GM12878 (cell line): ENCODE results near the gene COL9A3. TPM values are rescaled to one million over a fixed set of nuclear protein-coding genes. Genes with fewer than 3 reads are reported as not detected.
A peak's percentile ranks its signal among the peaks of the same experiment; 100 is the strongest.

Experiments used
- ATAC-seq: fragments of 200-7000 bp; cut with Tn5 transposase; 3 replicates; pipeline ENCODE4 v1.9.1; 2020; ENCODE audit warnings: mild to moderate bottlenecking, moderate library complexity
- BruUV-seq: library from RNA; stranded (reverse); fragments of 400-500 nt; replicated peaks from 2 replicates; lab custom pipeline; 2021; lab: Mats Ljungman, UMichigan
- CTCF ChIA-PET: fragments of 300-600 bp; sonication (Branson Sonifier 250); formaldehyde crosslinking; extraction: SDS; loops from one replicate; lab custom pipeline; 2021; ENCODE audit warnings: inconsistent platforms; lab: Yijun Ruan, JAX
- POLR2A ChIA-PET: fragments of 350-600 bp; formaldehyde crosslinking; extraction: SDS; loops from one replicate; lab custom pipeline; 2021; ENCODE audit warnings: inconsistent platforms; lab: Charles Lee
- RAD21 ChIA-PET: fragments of 300-600 bp; sonication (Branson Sonifier 250); formaldehyde crosslinking; loops from one replicate; lab custom pipeline; 2023; ENCODE audit warnings: antibody characterized with exemption; ENCODE audit not compliant: unreplicated experiment; lab: Charles Lee
- SMC1A ChIA-PET: fragments of 300-600 bp; sonication (Branson Sonifier 250); formaldehyde crosslinking; loops from one replicate; lab custom pipeline; 2023; ENCODE audit not compliant: unreplicated experiment, uncharacterized antibody; lab: Charles Lee
- DNase-seq: peaks from one replicate; pipeline ENCODE4 v3.0.0-alpha.2; 2011; ENCODE audit warnings: low read depth, low spot score
- FAIRE-seq: peaks from 3 replicates; lab custom pipeline; 2011; peaks lifted over from hg19 to GRCh38; lab: Jason Lieb, UNC
- H2AFZ ChIP-seq: 2 replicates; pipeline ENCODE4 v1.6.0; 2011; ENCODE audit warnings: low read depth, low read length, control low read depth; ENCODE audit not compliant: control insufficient read depth
- H3K27ac ChIP-seq: 2 replicates; pipeline ENCODE4 v1.5.1; 2011; ENCODE audit warnings: control low read depth; ENCODE audit not compliant: control insufficient read depth, insufficient read depth
- H3K27me3 ChIP-seq, 2 experiments: replicated peaks in 1 of 2; 2 replicates each; pipeline versions ENCODE4 v1.6.0 to v1.6.1; 2011; ENCODE audit warnings: low read length in 1 of 2; ENCODE audit not compliant: control insufficient read depth in 2 of 2, insufficient read depth in 2 of 2
- H3K36me3 ChIP-seq, 2 experiments: 2 replicates each; pipeline ENCODE4 v1.5.1; 2011; ENCODE audit warnings: low read length in 1 of 2; ENCODE audit not compliant: control insufficient read depth in 2 of 2, insufficient read depth in 2 of 2
- H3K4me1 ChIP-seq: 2 replicates; pipeline ENCODE4 v1.6.1; 2011; ENCODE audit warnings: mild to moderate bottlenecking, low read length, moderate library complexity, mixed read lengths; ENCODE audit not compliant: control insufficient read depth, insufficient read depth
- H3K4me2 ChIP-seq: 2 replicates; pipeline ENCODE4 v1.6.0; 2011; ENCODE audit warnings: control low read depth; ENCODE audit not compliant: control insufficient read depth, insufficient read depth
- H3K4me3 ChIP-seq: fragments of 200-600 bp; sonication (generic); 2 replicates; pipeline ENCODE4 v1.5.1; 2016
- H3K79me2 ChIP-seq: 2 replicates; pipeline ENCODE4 v1.6.0; 2011; ENCODE audit warnings: low read length; ENCODE audit not compliant: control insufficient read depth, insufficient read depth
- H3K9ac ChIP-seq: 2 replicates; pipeline ENCODE4 v1.8.0; 2011; ENCODE audit warnings: low read length, control low read depth, mixed read lengths; ENCODE audit not compliant: control insufficient read depth, insufficient read depth
- H3K9me3 ChIP-seq: replicated peaks from 3 replicates; pipeline ENCODE4 v1.5.1; 2011; ENCODE audit warnings: mild to moderate bottlenecking, low read length; ENCODE audit not compliant: control insufficient read depth, insufficient read depth
- H4K20me1 ChIP-seq: 2 replicates; pipeline ENCODE4 v1.6.0; 2011; ENCODE audit not compliant: control insufficient read depth, insufficient read depth
- DPF2 ChIP-seq: fragments of 450-650 bp; IDR thresholded peaks from 2 replicates; pipeline ENCODE4 v1.6.1; 2017; ENCODE audit warnings: mild to moderate bottlenecking
- IKZF2 ChIP-seq, 2 experiments: fragments of 450-650 bp; IDR thresholded peaks; 2 replicates each; pipeline ENCODE4 v1.6.1; 2017; ENCODE audit warnings: mild to moderate bottlenecking in 2 of 2, moderate library complexity in 2 of 2
- IRF4 ChIP-seq: IDR thresholded peaks from 2 replicates; pipeline ENCODE4 v1.6.1; 2011; ENCODE audit warnings: low read depth, low read length
- LARP7 ChIP-seq: fragments of 450-650 bp; IDR thresholded peaks from 2 replicates; pipeline ENCODE4 v1.6.1; 2017; ENCODE audit warnings: mild to moderate bottlenecking
- MTA2 ChIP-seq: fragments of 450-650 bp; IDR thresholded peaks from 2 replicates; pipeline ENCODE4 v1.6.1; 2016; ENCODE audit warnings: low read depth, mild to moderate bottlenecking, moderate library complexity
- NR2F1 ChIP-seq: fragments of 450-650 bp; conservative IDR thresholded peaks from 2 replicates; pipeline ENCODE4 v1.6.1; 2017; ENCODE audit warnings: mild to moderate bottlenecking
- POLR2AphosphoS2 ChIP-seq: IDR thresholded peaks from 2 replicates; pipeline ENCODE4 v1.6.1; 2011; ENCODE audit warnings: low read depth, mild to moderate bottlenecking, low read length, improper control_type of control experiment, moderate library complexity
- RUNX3 ChIP-seq: IDR thresholded peaks from 2 replicates; pipeline ENCODE4 v1.6.1; 2012; ENCODE audit warnings: low read length, inconsistent platforms
- SMARCA5 ChIP-seq: fragments of 450-650 bp; IDR thresholded peaks from 2 replicates; pipeline ENCODE4 v1.6.1; 2017; ENCODE audit warnings: mild to moderate bottlenecking
- WGBS: methylation state at CpG from one replicate; pipeline ENCODE4 v1.1.6; 2016; ENCODE audit warnings: low lambda C conversion rate; ENCODE audit not compliant: insufficient replicate concordance, insufficient coverage; ENCODE audit errors: missing lambda C conversion rate; 5-methylcytosine and 5-hydroxymethylcytosine counted together
- in situ Hi-C: fragments of 300-500 bp; cut with MboI; formaldehyde crosslinking; loops from 9 replicates; pipeline ENCODE4 v1.14.3; 2018; ENCODE audit warnings: mixed read lengths
- intact Hi-C: fragments of 100-400 bp; cut with micrococcal nuclease; formaldehyde crosslinking; loops from one replicate; pipeline ENCODE4 v1.14.2; 2022; ENCODE audit not compliant: unreplicated experiment
- polyA plus RNA-seq, 11 experiments: library from polyadenylated mRNA; depleted of rRNA in 4 of 11; unstranded in 6 of 11; stranded (reverse) in 5 of 11; fragments of >200 nt; fragmentation: Nextera tagmentation in 4 of 11; fragmentation: Illumina TruSeq in 1 of 11; extraction: Ambion mirVana in 4 of 11; extraction: Trizol in 1 of 11; gene quantifications; 1 replicate in 1 of 11; 2 replicates in 10 of 11; pipeline versions ENCODE4 v1.2.1 to v1.2.3, GENCODE V29; 2011 to 2016; ENCODE audit warnings: inconsistent platforms in 2 of 11, missing spikeins in 2 of 11, low read depth in 1 of 11
- total RNA-seq, 4 experiments: library from RNA; depleted of rRNA in 3 of 4; stranded (reverse); fragments of >200 nt in 3 of 4; fragmentation: Illumina TruSeq in 1 of 4; extraction: Trizol in 1 of 4; gene quantifications; 2 replicates each; pipeline versions ENCODE4 v1.2.1 to v1.2.3, GENCODE V29; 2013 to 2021
- TF ChIP-seq, protein P1 (sequence below): fragments of 450-650 bp; IDR thresholded peaks from 2 replicates; pipeline ENCODE4 v1.6.1; 2018; ENCODE audit warnings: borderline replicate concordance, mild to moderate bottlenecking; ENCODE audit not compliant: partially characterized antibody

COL9A3 gene
- total and polyA plus RNA-seq, 10 of the 15 experiments (the other 5 are each of a cell fraction or from before 2014, with no cell fraction given): 0.09 to 1.7 (median 0.63) TPM; not detected in 1

DNA sequence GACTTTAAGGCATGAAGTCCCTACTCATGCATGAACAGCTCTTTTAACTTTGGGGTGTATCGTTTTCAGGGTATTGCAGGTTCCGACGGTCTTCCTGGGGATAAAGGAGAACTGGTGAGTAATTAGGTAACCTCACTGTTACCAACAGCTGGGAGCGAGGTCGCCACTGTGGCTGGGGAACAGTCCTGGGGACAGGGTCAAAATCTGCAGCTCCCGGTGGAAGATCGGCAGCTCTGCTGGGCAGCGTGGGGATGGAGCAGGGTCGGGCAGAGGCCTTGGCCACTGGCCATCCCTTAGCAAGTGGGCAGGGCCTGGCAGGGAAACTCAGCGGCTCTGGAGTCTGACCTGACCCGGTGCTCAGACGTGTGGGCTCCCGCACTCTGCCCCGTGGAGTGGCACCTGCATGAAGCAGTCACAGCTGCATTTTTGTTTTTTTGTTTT, 16.1 kb downstream of the COL9A3 start:
- intact Hi-C loops (no loop called here), in situ Hi-C loops (no loop called here)
- Histone ChIP-seq H4K20me1 (no peaks in the 10 kb centered on the region), H3K4me1 (peaks cover 15% of the 10 kb centered on the region), H2AFZ (peak overlapping the region; percentile 75), H3K4me2 (peak overlapping the region; percentile 66), H3K36me3 (no peaks in the 10 kb centered on the region), H3K9me3 (no peaks in the 10 kb centered on the region), H3K27me3 (peaks cover 0 to 3% of the 10 kb centered on the region in 2 experiments; a peak in 2 of 4 replicates), H3K9ac (peak overlapping the region; percentile 35; the same call in 1 of the 2 replicates), H3K4me3 (no peak overlapping the region), H3K79me2 (no peaks in the 10 kb centered on the region), H3K27ac (no peak overlapping the region)
- ChIA-PET POLR2A (interaction anchor here (1.1 kb wide), 1 partner anchor 25 kb away, joined by 3 read pairs; no protein-coding TSS in a partner anchor), SMC1A (interaction anchor here (0.8 to 0.9 kb wide), 3 partner anchors 16 to 121 kb away, joined by 3 to 4 read pairs (median 3); no protein-coding TSS in a partner anchor), CTCF (interaction anchor here (1.0 to 2.1 kb wide), 4 partner anchors 10 to 531 kb away, joined by 3 to 9 read pairs (median 3); partner anchors contain the start of gene TCFL5), RAD21 (interaction anchor here (0.8 to 0.9 kb wide), 2 partner anchors 10 to 176 kb away, joined by 3 read pairs; no protein-coding TSS in a partner anchor)
- WGBS: 25% methylated on average over 14 of the region's 14 CpGs
- ATAC-seq (peak; percentile 42), DNase-seq (no peak), FAIRE-seq (no peak)
- no TSS peak for BruUV-seq
- TF ChIP-seq MTA2 (peak; percentile 19; the same call in 1 of the 2 replicates), RUNX3 (peak; percentile 6; the same call in 1 of the 2 replicates), NR2F1 (0 out of 2 replicates have a peak, but pooled peaks have one; percentile 21), DPF2 (0 out of 2 replicates have a peak, but pooled peaks have one; percentile 29), LARP7 (0 out of 2 replicates have a peak, but pooled peaks have one; percentile 47), IKZF2 (IDR thresholded peaks at IDR 0.05) (peak in 1 of 2 experiments; percentile 6; a peak in 1 of 4 replicates), SMARCA5 (0 out of 2 replicates have a peak, but pooled peaks have one; percentile 17), POLR2AphosphoS2 (no peak), IRF4 (no peak)
- TF ChIP-seq, protein P1, sequence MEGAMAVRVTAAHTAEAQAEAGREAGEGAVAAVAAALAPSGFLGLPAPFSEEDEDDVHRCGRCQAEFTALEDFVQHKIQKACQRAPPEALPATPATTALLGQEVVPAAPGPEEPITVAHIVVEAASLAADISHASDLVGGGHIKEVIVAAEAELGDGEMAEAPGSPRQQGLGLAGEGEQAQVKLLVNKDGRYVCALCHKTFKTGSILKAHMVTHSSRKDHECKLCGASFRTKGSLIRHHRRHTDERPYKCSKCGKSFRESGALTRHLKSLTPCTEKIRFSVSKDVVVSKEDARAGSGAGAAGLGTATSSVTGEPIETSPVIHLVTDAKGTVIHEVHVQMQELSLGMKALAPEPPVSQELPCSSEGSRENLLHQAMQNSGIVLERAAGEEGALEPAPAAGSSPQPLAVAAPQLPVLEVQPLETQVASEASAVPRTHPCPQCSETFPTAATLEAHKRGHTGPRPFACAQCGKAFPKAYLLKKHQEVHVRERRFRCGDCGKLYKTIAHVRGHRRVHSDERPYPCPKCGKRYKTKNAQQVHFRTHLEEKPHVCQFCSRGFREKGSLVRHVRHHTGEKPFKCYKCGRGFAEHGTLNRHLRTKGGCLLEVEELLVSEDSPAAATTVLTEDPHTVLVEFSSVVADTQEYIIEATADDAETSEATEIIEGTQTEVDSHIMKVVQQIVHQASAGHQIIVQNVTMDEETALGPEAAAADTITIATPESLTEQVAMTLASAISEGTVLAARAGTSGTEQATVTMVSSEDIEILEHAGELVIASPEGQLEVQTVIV: no peak
